Measurements from ENCODE around the gene ZNF500. TPM values are rescaled to one million over a fixed set of nuclear protein-coding genes. Genes with fewer than 3 reads are reported as not detected.
A peak's percentile ranks its signal among the peaks of the same experiment; 100 is the strongest.

Gene ZNF500
- total and polyA plus RNA-seq, 2 of the 4 experiments (the other 2 are of a cell fraction) = 4.5 to 5.9 TPM

- Histone ChIP-seq H4K91ac (ENCODE audit: insufficient read depth, low read depth, low read length) (no peak overlapping the region), H3K9me3 (ENCODE audit: control insufficient read depth, insufficient read depth, low read length) (no peaks in the 10 kb centered on the region), H4K20me1 (ENCODE audit: insufficient read depth, low read length) (no peaks in the 10 kb centered on the region), H3K27ac (ENCODE audit: insufficient read depth, low read length) (no peak overlapping the region), H2AK5ac (ENCODE audit: low read depth, low read length) (no peak overlapping the region), H2BK5ac (ENCODE audit: low read depth, low read length, poor library complexity, severe bottlenecking) (no peak overlapping the region), H3K18ac (ENCODE audit: low read depth, low read length) (no peak overlapping the region), H2AK9ac (replicated peaks; ENCODE audit: low read depth, low read length, poor library complexity) (no peak overlapping the region), H4K8ac (ENCODE audit: low read depth in 2 of 2, low read length in 2 of 2) (no peak overlapping the region), H4K5ac (ENCODE audit: low read depth, low read length) (no peak overlapping the region), H3K4ac (ENCODE audit: low read depth, low read length) (no peak overlapping the region), H3K23ac (ENCODE audit: low read depth, low read length) (no peak overlapping the region), H3K9me1 (ENCODE audit: insufficient read depth, low read length) (no peaks in the 10 kb centered on the region), H2BK20ac (ENCODE audit: low read depth, low read length) (no peak overlapping the region), H3K4me2 (ENCODE audit: low read depth, low read length) (no peak overlapping the region), H3K14ac (replicated peaks; ENCODE audit: low read depth, low read length) (no peak overlapping the region), H3K56ac (ENCODE audit: extremely low read depth, insufficient read depth, low read length) (no peak overlapping the region), H3K4me1 (ENCODE audit: control insufficient read depth, insufficient read depth, low read length) (no peaks in the 10 kb centered on the region), H2AFZ (replicated peaks; ENCODE audit: low read length, poor library complexity) (no peak overlapping the region), H3K27me3 (ENCODE audit: control insufficient read depth, insufficient read depth, low read length) (no peaks in the 10 kb centered on the region), H3K4me3 (ENCODE audit: insufficient read depth, low read depth, low read length) (no peak overlapping the region), H3K79me1 (ENCODE audit: low read depth in 1 of 2, low read length in 2 of 2) (0 out of 4 replicates have a peak, but pooled peaks cover 0 to 4% of the 10 kb centered on the region in 2 experiments), H2BK120ac (ENCODE audit: low read depth, low read length) (no peak overlapping the region), H3K9ac (ENCODE audit: low read depth, low read length) (no peak overlapping the region), H2BK15ac (ENCODE audit: low read depth, low read length) (no peak overlapping the region), H3K36me3 (ENCODE audit: control insufficient read depth, insufficient read depth, low read length) (peaks cover 8% of the 10 kb centered on the region)
- ChIA-PET POLR2A (ENCODE audit: unreplicated experiment) (no interaction called here), CTCF (no interaction called here)
- DNase-seq = no peak
- ATAC-seq (ENCODE audit: low read depth) = 0 out of 2 replicates have a peak, but pooled peaks have one; percentile 12
- WGBS, 2 experiments (ENCODE audit: extremely low coverage in 2 of 2, insufficient read length in 1 of 2) = 73% methylated on average over 2 of the region's 8 CpGs; no CpG with 5 or more reads in 1 of the 2 experiments
- in situ Hi-C loops (cut with MboI; ENCODE audit: low sequenced_read_pairs) (no loop called here), intact Hi-C loops (cut with micrococcal nuclease) (no loop called here), dilution Hi-C loops (cut with HindIII; ENCODE audit: low sequenced_read_pairs, unreplicated experiment) (no loop called here)
- TF ChIP-seq MAFK (IDR thresholded peaks at IDR 0.05; ENCODE audit: low read depth, low read length) = no peak
- no peak for TF ChIP-seq RCOR1 (IDR thresholded peaks at IDR 0.05; ENCODE audit: insufficient replicate concordance, low read length)
- TF ChIP-seq ELK1 (IDR thresholded peaks at IDR 0.05; ENCODE audit: borderline replicate concordance, low read depth, low read length) = no peak
- TF ChIP-seq MXI1 (IDR thresholded peaks at IDR 0.05; ENCODE audit: borderline replicate concordance, low read depth, low read length) = no peak
- TF ChIP-seq RFX5 (IDR thresholded peaks at IDR 0.05; ENCODE audit: low read depth, low read length) = no peak
- TF ChIP-seq SMC3 (IDR thresholded peaks at IDR 0.05; ENCODE audit: low read depth, low read length) = no peak
- TF ChIP-seq CTCF (conservative IDR thresholded peaks at IDR 0.05; ENCODE audit: low read depth, low read length) = no peak
- no peak for TF ChIP-seq CHD1 (IDR thresholded peaks at IDR 0.05; ENCODE audit: low read depth, low read length)
- no peak for TF ChIP-seq RAD21 (IDR thresholded peaks at IDR 0.05; ENCODE audit: low read length)
- TF ChIP-seq CEBPB (IDR thresholded peaks at IDR 0.05; ENCODE audit: low read depth, low read length) = no peak
- no peak for TF ChIP-seq NFE2L2 (IDR thresholded peaks at IDR 0.05; ENCODE audit: low read depth, low read length)
- TF ChIP-seq MAZ (IDR thresholded peaks at IDR 0.05; ENCODE audit: borderline replicate concordance, low read depth, low read length) = no peak
- no peak for TF ChIP-seq FOS (IDR thresholded peaks at IDR 0.05; ENCODE audit: low read depth, low read length)
- TF ChIP-seq BHLHE40 (IDR thresholded peaks at IDR 0.05; ENCODE audit: low read depth, low read length) = no peak
- TF ChIP-seq USF2 (IDR thresholded peaks at IDR 0.05; ENCODE audit: low read depth, low read length) = no peak
- no peak for TF ChIP-seq POLR2A (IDR thresholded peaks at IDR 0.05; ENCODE audit: low read depth, low read length)
- BruUV-seq (replicated peaks) = no TSS peak
These were observed 20.7 kb downstream of the ZNF500 start for GRCh38 chr16:4746215-4746614.
